HepG2 (cell line): ENCODE measurements around the gene CORO1C. TPM values are rescaled to one million over a fixed set of nuclear protein-coding genes. Genes with fewer than 3 reads are reported as not detected.

ENCODE experiments used
- AFF4 ChIP-seq: sonication (generic); formaldehyde crosslinking; IDR thresholded peaks from 2 replicates; pipeline ENCODE4 v1.4.0; 2020; ENCODE audit warnings: missing genetic modification reagents
- MZF1 ChIP-seq: sonication (generic); formaldehyde crosslinking; IDR thresholded peaks from 2 replicates; pipeline ENCODE4 v1.8.1; 2023; ENCODE audit warnings: mild to moderate bottlenecking, missing genetic modification reagents, borderline replicate concordance
- POGZ ChIP-seq: sonication (generic); formaldehyde crosslinking; IDR thresholded peaks from 2 replicates; pipeline ENCODE4 v1.4.0; 2020; ENCODE audit warnings: mild to moderate bottlenecking, missing genetic modification reagents
- TBX2 ChIP-seq: sonication (generic); formaldehyde crosslinking; IDR thresholded peaks from 2 replicates; pipeline ENCODE4 v1.5.0; 2020; ENCODE audit warnings: missing genetic modification reagents, mild to moderate bottlenecking, borderline replicate concordance
- ZNF180 ChIP-seq: sonication (generic); formaldehyde crosslinking; IDR thresholded peaks from 2 replicates; pipeline ENCODE4 v1.4.0; 2020; ENCODE audit warnings: low read depth, missing genetic modification reagents, borderline replicate concordance
- ZNF550 ChIP-seq: sonication (generic); formaldehyde crosslinking; IDR thresholded peaks from 2 replicates; pipeline ENCODE4 v1.4.0; 2020; ENCODE audit warnings: mild to moderate bottlenecking, missing genetic modification reagents, borderline replicate concordance
- ZSCAN22 ChIP-seq: sonication (generic); formaldehyde crosslinking; IDR thresholded peaks from 2 replicates; pipeline ENCODE4 v1.4.0; 2020; ENCODE audit warnings: mild to moderate bottlenecking, missing genetic modification reagents
- ZSCAN31 ChIP-seq: sonication (generic); formaldehyde crosslinking; IDR thresholded peaks from 2 replicates; pipeline ENCODE4 v1.5.0; 2020; ENCODE audit warnings: low read depth, mild to moderate bottlenecking, missing genetic modification reagents
- polyA plus RNA-seq, 8 experiments: library from polyadenylated mRNA; depleted of rRNA in 3 of 8; stranded (reverse) in 7 of 8; unstranded in 1 of 8; fragments of >200 nt; fragmentation: Illumina TruSeq in 4 of 8; extraction: Trizol in 4 of 8; gene quantifications; 2 replicates each; pipeline versions ENCODE4 v1.2.1 to v1.2.3, GENCODE V29; 2011 to 2016; ENCODE audit warnings: low read depth in 4 of 8, missing spikeins in 1 of 8, mixed read lengths in 1 of 8; ENCODE audit not compliant: insufficient read depth in 1 of 8
- total RNA-seq, 5 experiments: library from RNA; depleted of rRNA; stranded (reverse); fragments of >200 nt; fragmentation: Illumina TruSeq; extraction: Trizol; gene quantifications; 2 replicates each; pipeline ENCODE4 v1.2.3, GENCODE V29; 2016; ENCODE audit warnings: low read depth in 1 of 5
- TF ChIP-seq, protein P1 (sequence below): sonication (generic); formaldehyde crosslinking; IDR thresholded peaks from 2 replicates; pipeline ENCODE4 v1.5.1; 2020; ENCODE audit warnings: mild to moderate bottlenecking, missing genetic modification reagents
- TF ChIP-seq, protein P2 (sequence below): IDR thresholded peaks from 2 replicates; pipeline ENCODE4 v1.6.1; 2016

Gene CORO1C
- total and polyA plus RNA-seq, 2 of the 13 experiments (the other 11 are each of a cell fraction or from before 2014, with no cell fraction given): 73.7 to 131 TPM

DNA sequence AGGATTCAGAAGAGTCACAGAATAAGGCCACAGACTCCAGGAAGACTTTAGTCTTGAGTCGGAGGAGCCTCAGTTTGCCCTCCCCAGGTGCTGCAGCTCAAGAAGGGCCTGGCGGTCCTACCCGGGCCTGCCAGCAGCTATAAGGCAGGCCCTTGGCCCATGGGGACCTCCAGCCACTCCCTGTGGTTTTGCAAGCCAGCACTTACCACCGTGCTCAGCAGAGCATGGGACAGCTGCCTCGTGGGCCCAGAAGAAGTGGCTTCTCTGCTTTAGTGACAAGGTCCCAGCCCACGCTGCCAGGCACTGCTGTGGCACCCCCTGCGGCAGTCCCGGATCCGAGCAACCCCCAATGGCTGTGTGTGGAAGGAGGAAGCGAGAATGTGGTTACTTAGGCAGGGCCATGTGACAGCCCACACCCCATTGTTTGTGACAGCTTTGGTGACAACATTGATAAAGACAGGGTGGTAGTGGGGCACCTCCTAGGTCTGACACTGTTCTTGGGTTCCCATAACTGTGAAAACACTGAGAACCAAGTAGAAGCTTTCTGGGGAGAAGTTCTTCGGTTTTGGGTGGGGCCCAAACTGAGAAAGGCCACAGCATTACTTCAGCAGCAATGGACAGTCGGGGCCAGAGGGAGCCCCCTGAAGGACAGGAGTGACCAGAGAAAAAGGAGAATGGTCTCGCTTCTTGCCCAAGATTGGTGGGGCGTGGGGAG, 97.6 kb downstream of the CORO1C start, which contains the start of gene SELPLG (continued):
- TF ChIP-seq ZNF550: no peak
- TF ChIP-seq MZF1 (CRISPR knock-in tag): no peak
- no peak for TF ChIP-seq TBX2 (CRISPR knock-in tag)
- TF ChIP-seq ZNF180 (CRISPR knock-in tag): no peak
- no peak for TF ChIP-seq ZSCAN22
- TF ChIP-seq, protein P1, sequence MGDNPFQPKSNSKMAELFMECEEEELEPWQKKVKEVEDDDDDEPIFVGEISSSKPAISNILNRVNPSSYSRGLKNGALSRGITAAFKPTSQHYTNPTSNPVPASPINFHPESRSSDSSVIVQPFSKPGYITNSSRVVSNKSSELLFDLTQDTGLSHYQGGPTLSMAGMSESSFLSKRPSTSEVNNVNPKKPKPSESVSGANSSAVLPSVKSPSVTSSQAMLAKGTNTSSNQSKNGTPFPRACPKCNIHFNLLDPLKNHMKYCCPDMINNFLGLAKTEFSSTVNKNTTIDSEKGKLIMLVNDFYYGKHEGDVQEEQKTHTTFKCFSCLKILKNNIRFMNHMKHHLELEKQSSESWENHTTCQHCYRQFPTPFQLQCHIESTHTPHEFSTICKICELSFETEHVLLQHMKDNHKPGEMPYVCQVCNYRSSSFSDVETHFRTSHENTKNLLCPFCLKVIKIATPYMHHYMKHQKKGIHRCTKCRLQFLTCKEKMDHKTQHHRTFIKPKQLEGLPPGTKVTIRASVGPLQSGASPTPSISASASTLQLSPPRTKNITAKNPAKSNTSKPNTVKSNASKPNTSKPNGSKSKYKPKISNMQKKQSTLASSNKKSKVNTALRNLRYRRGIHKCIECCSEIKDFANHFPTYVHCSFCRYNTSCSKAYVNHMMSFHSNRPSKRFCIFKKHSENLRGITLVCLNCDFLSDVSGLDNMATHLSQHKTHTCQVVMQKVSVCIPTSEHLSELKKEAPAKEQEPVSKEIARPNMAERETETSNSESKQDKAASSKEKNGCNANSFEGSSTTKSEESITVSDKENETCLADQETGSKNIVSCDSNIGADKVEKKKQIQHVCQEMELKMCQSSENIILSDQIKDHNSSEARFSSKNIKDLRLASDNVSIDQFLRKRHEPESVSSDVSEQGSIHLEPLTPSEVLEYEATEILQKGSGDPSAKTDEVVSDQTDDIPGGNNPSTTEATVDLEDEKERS (CRISPR knock-in tag): no peak
- no peak for TF ChIP-seq ZSCAN31 (CRISPR knock-in tag)
- TF ChIP-seq, protein P2, sequence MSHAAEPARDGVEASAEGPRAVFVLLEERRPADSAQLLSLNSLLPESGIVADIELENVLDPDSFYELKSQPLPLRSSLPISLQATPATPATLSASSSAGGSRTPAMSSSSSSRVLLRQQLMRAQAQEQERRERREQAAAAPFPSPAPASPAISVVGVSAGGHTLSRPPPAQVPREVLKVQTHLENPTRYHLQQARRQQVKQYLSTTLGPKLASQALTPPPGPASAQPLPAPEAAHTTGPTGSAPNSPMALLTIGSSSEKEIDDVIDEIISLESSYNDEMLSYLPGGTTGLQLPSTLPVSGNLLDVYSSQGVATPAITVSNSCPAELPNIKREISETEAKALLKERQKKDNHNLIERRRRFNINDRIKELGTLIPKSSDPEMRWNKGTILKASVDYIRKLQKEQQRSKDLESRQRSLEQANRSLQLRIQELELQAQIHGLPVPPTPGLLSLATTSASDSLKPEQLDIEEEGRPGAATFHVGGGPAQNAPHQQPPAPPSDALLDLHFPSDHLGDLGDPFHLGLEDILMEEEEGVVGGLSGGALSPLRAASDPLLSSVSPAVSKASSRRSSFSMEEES (CRISPR knock-in tag): no peak
- TF ChIP-seq AFF4: no peak
- no peak for TF ChIP-seq POGZ
